ENCODE results near the gene CTBP1. TPM values are rescaled to one million over a fixed set of nuclear protein-coding genes. Genes with fewer than 3 reads are reported as not detected.
A peak's percentile ranks its signal among the peaks of the same experiment; 100 is the strongest.

Gene CTBP1
- total and polyA plus RNA-seq, 9 of the 15 experiments (the other 6 are each of a cell fraction or from before 2014, with no cell fraction given) = 14.5 to 162 (median 68.2) TPM

DNA sequence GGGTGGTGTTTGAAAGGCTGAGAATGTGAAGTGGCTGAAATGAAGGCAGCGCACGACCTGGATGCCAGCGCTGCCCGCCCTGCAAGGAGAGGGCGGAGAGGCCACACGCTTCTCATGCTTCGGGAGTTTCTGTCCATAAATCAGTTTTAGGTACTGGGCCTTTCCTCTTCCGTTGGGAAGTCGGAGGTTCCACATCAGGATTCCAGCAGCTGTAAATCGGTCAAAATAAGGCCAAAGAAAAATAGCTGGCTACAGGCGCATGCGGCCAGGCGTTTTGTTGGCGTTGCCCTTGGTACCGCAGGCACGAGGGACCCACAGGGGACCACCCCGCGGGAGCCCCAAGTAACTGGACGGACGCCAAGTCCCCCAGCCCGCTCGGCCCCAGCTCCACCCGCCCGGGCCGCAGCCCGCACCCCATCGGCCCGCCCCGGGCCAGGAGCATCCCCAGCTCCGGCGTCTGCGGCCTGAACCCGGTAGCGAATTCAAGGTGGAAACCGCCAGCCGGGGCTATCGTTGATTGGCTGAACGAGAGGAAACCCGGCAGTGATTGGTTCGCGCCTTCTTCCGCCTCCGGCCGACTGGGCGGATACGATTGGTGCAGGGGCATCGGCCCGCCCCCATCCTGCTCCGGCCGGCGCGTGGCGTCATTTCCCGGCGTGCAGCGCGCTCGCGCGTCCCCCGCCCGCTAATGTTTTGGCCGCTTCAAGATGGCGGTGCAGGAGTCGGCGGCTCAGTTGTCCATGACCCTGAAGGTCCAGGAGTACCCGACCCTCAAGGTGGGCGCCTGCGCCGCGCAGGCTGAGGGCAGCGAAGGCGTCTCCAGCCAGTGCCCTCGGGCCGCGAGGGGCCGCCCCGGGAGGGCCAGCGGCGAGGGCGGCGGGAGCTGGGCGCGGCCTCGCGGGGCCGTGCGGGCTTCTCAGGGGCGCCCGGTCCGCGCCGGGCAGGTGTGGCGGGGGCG, 40.6 kb upstream of the CTBP1 start, which contains the start of gene MAEA (continued):
- TF ChIP-seq, protein P1, sequence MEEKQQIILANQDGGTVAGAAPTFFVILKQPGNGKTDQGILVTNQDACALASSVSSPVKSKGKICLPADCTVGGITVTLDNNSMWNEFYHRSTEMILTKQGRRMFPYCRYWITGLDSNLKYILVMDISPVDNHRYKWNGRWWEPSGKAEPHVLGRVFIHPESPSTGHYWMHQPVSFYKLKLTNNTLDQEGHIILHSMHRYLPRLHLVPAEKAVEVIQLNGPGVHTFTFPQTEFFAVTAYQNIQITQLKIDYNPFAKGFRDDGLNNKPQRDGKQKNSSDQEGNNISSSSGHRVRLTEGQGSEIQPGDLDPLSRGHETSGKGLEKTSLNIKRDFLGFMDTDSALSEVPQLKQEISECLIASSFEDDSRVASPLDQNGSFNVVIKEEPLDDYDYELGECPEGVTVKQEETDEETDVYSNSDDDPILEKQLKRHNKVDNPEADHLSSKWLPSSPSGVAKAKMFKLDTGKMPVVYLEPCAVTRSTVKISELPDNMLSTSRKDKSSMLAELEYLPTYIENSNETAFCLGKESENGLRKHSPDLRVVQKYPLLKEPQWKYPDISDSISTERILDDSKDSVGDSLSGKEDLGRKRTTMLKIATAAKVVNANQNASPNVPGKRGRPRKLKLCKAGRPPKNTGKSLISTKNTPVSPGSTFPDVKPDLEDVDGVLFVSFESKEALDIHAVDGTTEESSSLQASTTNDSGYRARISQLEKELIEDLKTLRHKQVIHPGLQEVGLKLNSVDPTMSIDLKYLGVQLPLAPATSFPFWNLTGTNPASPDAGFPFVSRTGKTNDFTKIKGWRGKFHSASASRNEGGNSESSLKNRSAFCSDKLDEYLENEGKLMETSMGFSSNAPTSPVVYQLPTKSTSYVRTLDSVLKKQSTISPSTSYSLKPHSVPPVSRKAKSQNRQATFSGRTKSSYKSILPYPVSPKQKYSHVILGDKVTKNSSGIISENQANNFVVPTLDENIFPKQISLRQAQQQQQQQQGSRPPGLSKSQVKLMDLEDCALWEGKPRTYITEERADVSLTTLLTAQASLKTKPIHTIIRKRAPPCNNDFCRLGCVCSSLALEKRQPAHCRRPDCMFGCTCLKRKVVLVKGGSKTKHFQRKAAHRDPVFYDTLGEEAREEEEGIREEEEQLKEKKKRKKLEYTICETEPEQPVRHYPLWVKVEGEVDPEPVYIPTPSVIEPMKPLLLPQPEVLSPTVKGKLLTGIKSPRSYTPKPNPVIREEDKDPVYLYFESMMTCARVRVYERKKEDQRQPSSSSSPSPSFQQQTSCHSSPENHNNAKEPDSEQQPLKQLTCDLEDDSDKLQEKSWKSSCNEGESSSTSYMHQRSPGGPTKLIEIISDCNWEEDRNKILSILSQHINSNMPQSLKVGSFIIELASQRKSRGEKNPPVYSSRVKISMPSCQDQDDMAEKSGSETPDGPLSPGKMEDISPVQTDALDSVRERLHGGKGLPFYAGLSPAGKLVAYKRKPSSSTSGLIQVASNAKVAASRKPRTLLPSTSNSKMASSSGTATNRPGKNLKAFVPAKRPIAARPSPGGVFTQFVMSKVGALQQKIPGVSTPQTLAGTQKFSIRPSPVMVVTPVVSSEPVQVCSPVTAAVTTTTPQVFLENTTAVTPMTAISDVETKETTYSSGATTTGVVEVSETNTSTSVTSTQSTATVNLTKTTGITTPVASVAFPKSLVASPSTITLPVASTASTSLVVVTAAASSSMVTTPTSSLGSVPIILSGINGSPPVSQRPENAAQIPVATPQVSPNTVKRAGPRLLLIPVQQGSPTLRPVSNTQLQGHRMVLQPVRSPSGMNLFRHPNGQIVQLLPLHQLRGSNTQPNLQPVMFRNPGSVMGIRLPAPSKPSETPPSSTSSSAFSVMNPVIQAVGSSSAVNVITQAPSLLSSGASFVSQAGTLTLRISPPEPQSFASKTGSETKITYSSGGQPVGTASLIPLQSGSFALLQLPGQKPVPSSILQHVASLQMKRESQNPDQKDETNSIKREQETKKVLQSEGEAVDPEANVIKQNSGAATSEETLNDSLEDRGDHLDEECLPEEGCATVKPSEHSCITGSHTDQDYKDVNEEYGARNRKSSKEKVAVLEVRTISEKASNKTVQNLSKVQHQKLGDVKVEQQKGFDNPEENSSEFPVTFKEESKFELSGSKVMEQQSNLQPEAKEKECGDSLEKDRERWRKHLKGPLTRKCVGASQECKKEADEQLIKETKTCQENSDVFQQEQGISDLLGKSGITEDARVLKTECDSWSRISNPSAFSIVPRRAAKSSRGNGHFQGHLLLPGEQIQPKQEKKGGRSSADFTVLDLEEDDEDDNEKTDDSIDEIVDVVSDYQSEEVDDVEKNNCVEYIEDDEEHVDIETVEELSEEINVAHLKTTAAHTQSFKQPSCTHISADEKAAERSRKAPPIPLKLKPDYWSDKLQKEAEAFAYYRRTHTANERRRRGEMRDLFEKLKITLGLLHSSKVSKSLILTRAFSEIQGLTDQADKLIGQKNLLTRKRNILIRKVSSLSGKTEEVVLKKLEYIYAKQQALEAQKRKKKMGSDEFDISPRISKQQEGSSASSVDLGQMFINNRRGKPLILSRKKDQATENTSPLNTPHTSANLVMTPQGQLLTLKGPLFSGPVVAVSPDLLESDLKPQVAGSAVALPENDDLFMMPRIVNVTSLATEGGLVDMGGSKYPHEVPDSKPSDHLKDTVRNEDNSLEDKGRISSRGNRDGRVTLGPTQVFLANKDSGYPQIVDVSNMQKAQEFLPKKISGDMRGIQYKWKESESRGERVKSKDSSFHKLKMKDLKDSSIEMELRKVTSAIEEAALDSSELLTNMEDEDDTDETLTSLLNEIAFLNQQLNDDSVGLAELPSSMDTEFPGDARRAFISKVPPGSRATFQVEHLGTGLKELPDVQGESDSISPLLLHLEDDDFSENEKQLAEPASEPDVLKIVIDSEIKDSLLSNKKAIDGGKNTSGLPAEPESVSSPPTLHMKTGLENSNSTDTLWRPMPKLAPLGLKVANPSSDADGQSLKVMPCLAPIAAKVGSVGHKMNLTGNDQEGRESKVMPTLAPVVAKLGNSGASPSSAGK (IDR thresholded peaks at IDR 0.05) = peak; percentile 87
- TF ChIP-seq, protein P2, sequence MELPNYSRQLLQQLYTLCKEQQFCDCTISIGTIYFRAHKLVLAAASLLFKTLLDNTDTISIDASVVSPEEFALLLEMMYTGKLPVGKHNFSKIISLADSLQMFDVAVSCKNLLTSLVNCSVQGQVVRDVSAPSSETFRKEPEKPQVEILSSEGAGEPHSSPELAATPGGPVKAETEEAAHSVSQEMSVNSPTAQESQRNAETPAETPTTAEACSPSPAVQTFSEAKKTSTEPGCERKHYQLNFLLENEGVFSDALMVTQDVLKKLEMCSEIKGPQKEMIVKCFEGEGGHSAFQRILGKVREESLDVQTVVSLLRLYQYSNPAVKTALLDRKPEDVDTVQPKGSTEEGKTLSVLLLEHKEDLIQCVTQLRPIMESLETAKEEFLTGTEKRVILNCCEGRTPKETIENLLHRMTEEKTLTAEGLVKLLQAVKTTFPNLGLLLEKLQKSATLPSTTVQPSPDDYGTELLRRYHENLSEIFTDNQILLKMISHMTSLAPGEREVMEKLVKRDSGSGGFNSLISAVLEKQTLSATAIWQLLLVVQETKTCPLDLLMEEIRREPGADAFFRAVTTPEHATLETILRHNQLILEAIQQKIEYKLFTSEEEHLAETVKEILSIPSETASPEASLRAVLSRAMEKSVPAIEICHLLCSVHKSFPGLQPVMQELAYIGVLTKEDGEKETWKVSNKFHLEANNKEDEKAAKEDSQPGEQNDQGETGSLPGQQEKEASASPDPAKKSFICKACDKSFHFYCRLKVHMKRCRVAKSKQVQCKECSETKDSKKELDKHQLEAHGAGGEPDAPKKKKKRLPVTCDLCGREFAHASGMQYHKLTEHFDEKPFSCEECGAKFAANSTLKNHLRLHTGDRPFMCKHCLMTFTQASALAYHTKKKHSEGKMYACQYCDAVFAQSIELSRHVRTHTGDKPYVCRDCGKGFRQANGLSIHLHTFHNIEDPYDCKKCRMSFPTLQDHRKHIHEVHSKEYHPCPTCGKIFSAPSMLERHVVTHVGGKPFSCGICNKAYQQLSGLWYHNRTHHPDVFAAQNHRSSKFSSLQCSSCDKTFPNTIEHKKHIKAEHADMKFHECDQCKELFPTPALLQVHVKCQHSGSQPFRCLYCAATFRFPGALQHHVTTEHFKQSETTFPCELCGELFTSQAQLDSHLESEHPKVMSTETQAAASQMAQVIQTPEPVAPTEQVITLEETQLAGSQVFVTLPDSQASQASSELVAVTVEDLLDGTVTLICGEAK (IDR thresholded peaks at IDR 0.05) = peak; percentile 90
- TF ChIP-seq, protein P2 (CRISPR knock-in tag; IDR thresholded peaks at IDR 0.05) = 0 out of 2 replicates have a peak, but pooled peaks have one; percentile 43
- peak; percentile 53; the same call in 1 of the 2 replicates for TF ChIP-seq ETV5 (CRISPR knock-in tag; IDR thresholded peaks at IDR 0.05; ENCODE audit: low read depth)
- 0 out of 2 replicates have a peak, but pooled peaks have one; percentile 27 for TF ChIP-seq ERF (CRISPR knock-in tag; IDR thresholded peaks at IDR 0.05)

All from K562 (cell line).